ENCODE results near the gene LRMDA.

LRMDA gene

GRCh38 chr10:75613685-75614504 lies 182.5 kb downstream of the LRMDA start (continued):
- TF ChIP-seq ZNF549 (tag by site-specific recombination; IDR thresholded peaks at IDR 0.05) (0 out of 2 replicates have a peak, but pooled peaks have one; percentile 53), SALL2 (tag by site-specific recombination; IDR thresholded peaks at IDR 0.05; ENCODE audit: borderline replicate concordance) (no peak), ZBTB17 (tag by site-specific recombination; IDR thresholded peaks at IDR 0.05) (peak; percentile 81), ZNF518A (tag by site-specific recombination; conservative IDR thresholded peaks at IDR 0.05; ENCODE audit: low read depth) (peak; percentile 49; the same call in 1 of the 2 replicates), ZNF580 (tag by site-specific recombination; IDR thresholded peaks at IDR 0.05) (peak; percentile 99), ZNF121 (tag by site-specific recombination; IDR thresholded peaks at IDR 0.05) (peak; percentile 37; the same call in 1 of the 2 replicates), SCRT2 (tag by site-specific recombination; IDR thresholded peaks at IDR 0.05) (no peak), ZSCAN30 (tag by site-specific recombination; IDR thresholded peaks at IDR 0.05) (peak; percentile 100), ZSCAN18 (tag by site-specific recombination; IDR thresholded peaks at IDR 0.05) (peak; percentile 71; the same call in 1 of the 2 replicates), OSR2 (tag by site-specific recombination; IDR thresholded peaks at IDR 0.05) (peak; percentile 90), ZNF629 (tag by site-specific recombination; IDR thresholded peaks at IDR 0.05) (peak; percentile 81), ZNF335 (tag by site-specific recombination; conservative IDR thresholded peaks at IDR 0.05) (peak; percentile 43), ATF2 (tag by site-specific recombination; IDR thresholded peaks at IDR 0.05; ENCODE audit: low read depth) (peak; percentile 66), ZSCAN4 (tag by site-specific recombination; IDR thresholded peaks at IDR 0.05) (peak; percentile 67), ZNF677 (tag by site-specific recombination; IDR thresholded peaks at IDR 0.05) (no peak), PRDM4 (tag by site-specific recombination; IDR thresholded peaks at IDR 0.05) (peak; percentile 97), TRIM28 (IDR thresholded peaks at IDR 0.05; ENCODE audit: borderline replicate concordance, low read length) (peak; percentile 88), MZF1 (tag by site-specific recombination; IDR thresholded peaks at IDR 0.05; ENCODE audit: borderline replicate concordance) (peak; percentile 14; the same call in 1 of the 2 replicates), YY1 (tag by site-specific recombination; IDR thresholded peaks at IDR 0.05) (peak; percentile 64), ZNF138 (tag by site-specific recombination; IDR thresholded peaks at IDR 0.05; ENCODE audit: borderline replicate concordance) (no peak), ZNF558 (tag by site-specific recombination; IDR thresholded peaks at IDR 0.05) (0 out of 2 replicates have a peak, but pooled peaks have one; percentile 62), ZNF18 (tag by site-specific recombination; IDR thresholded peaks at IDR 0.05) (peak; percentile 76; the same call in 1 of the 2 replicates), PRDM1 (tag by site-specific recombination; IDR thresholded peaks at IDR 0.05) (peak; percentile 88), OVOL3 (tag by site-specific recombination; IDR thresholded peaks at IDR 0.05) (peak; percentile 98), ZSCAN16 (tag by site-specific recombination; IDR thresholded peaks at IDR 0.05) (peak; percentile 68; the same call in 1 of the 2 replicates)
